ENCODE results near the gene SUN1. TPM values are rescaled to one million over a fixed set of nuclear protein-coding genes. Genes with fewer than 3 reads are reported as not detected.

Gene SUN1
- total and polyA plus RNA-seq, 10 of the 15 experiments (the other 5 are each of a cell fraction or from before 2014, with no cell fraction given), result 27.8 to 107 (median 65.8) TPM

- TF ChIP-seq IRF5 (IDR thresholded peaks at IDR 0.05; ENCODE audit: borderline replicate concordance) (no peak), RBBP5 (conservative IDR thresholded peaks at IDR 0.05) (no peak), RFX5 (IDR thresholded peaks at IDR 0.05; ENCODE audit: low read depth, low read length) (no peak), MYB (IDR thresholded peaks at IDR 0.05; ENCODE audit: borderline replicate concordance, low read depth, low read length) (no peak), NKRF (conservative IDR thresholded peaks at IDR 0.05) (peak; percentile 34; the same call in 1 of the 2 replicates), ATF3 (IDR thresholded peaks at IDR 0.05; ENCODE audit: borderline replicate concordance, extremely low read depth, low read depth, low read length) (no peak), ZBED1 (IDR thresholded peaks at IDR 0.05; ENCODE audit: borderline replicate concordance) (no peak), IKZF1 (conservative IDR thresholded peaks at IDR 0.05) (peak; percentile 71), MLLT1 (IDR thresholded peaks at IDR 0.05) (no peak), ZBTB4 (CRISPR knock-in tag; IDR thresholded peaks at IDR 0.05) (no peak), RUNX3 (IDR thresholded peaks at IDR 0.05; ENCODE audit: low read length) (peak; percentile 76), E4F1 (IDR thresholded peaks at IDR 0.05; ENCODE audit: borderline replicate concordance, partially characterized antibody) (no peak), ELK1 (IDR thresholded peaks at IDR 0.05; ENCODE audit: low read depth, low read length) (no peak), SMARCA5 (IDR thresholded peaks at IDR 0.05) (no peak), BACH1 (IDR thresholded peaks at IDR 0.05; ENCODE audit: borderline replicate concordance) (no peak; the same call in 1 of the 2 replicates), SUZ12 (IDR thresholded peaks at IDR 0.05; ENCODE audit: unreplicated experiment) (no peak)
These were observed 15.3 kb upstream of the SUN1 start (continued) for GRCh38 chr7:816751-817671.
